ENCODE measurements around the gene TLK1. TPM values are rescaled to one million over a fixed set of nuclear protein-coding genes. Genes with fewer than 3 reads are reported as not detected.

TLK1 gene
- total and polyA plus RNA-seq, 9 of the 15 experiments (the other 6 are each of a cell fraction or from before 2014, with no cell fraction given) = 20.2 to 101 (median 40.5) TPM

DNA sequence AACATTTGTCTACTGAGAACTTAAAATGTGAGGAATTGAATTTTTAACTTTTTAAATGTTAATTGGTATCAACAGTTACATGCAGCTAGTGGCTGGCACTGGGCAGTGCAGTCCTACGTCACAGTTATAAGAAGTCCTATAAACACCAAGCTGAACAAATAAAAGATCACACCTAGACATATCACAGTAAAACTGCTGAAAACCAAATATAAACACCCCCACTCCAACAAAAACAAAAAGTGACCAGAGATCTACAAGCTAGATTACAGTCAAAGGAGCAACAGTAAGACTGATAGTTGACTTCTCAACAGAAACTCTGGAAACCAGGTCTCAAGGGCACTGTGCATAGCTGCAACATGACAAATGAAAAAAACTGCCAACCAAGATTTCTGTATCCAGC lies 19.4 kb downstream of the TLK1 start (continued):
- TF ChIP-seq, protein P1, sequence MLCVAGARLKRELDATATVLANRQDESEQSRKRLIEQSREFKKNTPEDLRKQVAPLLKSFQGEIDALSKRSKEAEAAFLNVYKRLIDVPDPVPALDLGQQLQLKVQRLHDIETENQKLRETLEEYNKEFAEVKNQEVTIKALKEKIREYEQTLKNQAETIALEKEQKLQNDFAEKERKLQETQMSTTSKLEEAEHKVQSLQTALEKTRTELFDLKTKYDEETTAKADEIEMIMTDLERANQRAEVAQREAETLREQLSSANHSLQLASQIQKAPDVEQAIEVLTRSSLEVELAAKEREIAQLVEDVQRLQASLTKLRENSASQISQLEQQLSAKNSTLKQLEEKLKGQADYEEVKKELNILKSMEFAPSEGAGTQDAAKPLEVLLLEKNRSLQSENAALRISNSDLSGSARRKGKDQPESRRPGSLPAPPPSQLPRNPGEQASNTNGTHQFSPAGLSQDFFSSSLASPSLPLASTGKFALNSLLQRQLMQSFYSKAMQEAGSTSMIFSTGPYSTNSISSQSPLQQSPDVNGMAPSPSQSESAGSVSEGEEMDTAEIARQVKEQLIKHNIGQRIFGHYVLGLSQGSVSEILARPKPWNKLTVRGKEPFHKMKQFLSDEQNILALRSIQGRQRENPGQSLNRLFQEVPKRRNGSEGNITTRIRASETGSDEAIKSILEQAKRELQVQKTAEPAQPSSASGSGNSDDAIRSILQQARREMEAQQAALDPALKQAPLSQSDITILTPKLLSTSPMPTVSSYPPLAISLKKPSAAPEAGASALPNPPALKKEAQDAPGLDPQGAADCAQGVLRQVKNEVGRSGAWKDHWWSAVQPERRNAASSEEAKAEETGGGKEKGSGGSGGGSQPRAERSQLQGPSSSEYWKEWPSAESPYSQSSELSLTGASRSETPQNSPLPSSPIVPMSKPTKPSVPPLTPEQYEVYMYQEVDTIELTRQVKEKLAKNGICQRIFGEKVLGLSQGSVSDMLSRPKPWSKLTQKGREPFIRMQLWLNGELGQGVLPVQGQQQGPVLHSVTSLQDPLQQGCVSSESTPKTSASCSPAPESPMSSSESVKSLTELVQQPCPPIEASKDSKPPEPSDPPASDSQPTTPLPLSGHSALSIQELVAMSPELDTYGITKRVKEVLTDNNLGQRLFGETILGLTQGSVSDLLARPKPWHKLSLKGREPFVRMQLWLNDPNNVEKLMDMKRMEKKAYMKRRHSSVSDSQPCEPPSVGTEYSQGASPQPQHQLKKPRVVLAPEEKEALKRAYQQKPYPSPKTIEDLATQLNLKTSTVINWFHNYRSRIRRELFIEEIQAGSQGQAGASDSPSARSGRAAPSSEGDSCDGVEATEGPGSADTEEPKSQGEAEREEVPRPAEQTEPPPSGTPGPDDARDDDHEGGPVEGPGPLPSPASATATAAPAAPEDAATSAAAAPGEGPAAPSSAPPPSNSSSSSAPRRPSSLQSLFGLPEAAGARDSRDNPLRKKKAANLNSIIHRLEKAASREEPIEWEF (CRISPR knock-in tag; IDR thresholded peaks at IDR 0.05) = no peak
- TF ChIP-seq, protein P2, sequence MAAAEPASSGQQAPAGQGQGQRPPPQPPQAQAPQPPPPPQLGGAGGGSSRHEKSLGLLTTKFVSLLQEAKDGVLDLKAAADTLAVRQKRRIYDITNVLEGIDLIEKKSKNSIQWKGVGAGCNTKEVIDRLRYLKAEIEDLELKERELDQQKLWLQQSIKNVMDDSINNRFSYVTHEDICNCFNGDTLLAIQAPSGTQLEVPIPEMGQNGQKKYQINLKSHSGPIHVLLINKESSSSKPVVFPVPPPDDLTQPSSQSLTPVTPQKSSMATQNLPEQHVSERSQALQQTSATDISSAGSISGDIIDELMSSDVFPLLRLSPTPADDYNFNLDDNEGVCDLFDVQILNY (CRISPR knock-in tag; IDR thresholded peaks at IDR 0.05) = no peak
- TF ChIP-seq SMC3 (conservative IDR thresholded peaks at IDR 0.05; ENCODE audit: insufficient read depth, low read depth, low read length) (no peak), ZFX (CRISPR knock-in tag; IDR thresholded peaks at IDR 0.05) (no peak), MEF2D (tag; conservative IDR thresholded peaks at IDR 0.05; ENCODE audit: low read depth) (no peak), SOX6 (IDR thresholded peaks at IDR 0.05) (0 out of 2 replicates have a peak, but pooled peaks have one; percentile 24), SIN3B (IDR thresholded peaks at IDR 0.05; ENCODE audit: low read depth) (no peak), ZNF778 (CRISPR knock-in tag; IDR thresholded peaks at IDR 0.05) (no peak), MAZ (CRISPR knock-in tag; conservative IDR thresholded peaks at IDR 0.05 in 1 of 2, IDR thresholded peaks at IDR 0.05 in 1 of 2) (no peak), ZNF263 (CRISPR knock-in tag; IDR thresholded peaks at IDR 0.05; ENCODE audit: borderline replicate concordance) (no peak), ZNF707 (CRISPR knock-in tag; conservative IDR thresholded peaks at IDR 0.05) (no peak), GATAD2A (IDR thresholded peaks at IDR 0.05) (0 out of 2 replicates have a peak, but pooled peaks have one; percentile 40), FOS (IDR thresholded peaks at IDR 0.05; ENCODE audit: extremely low read depth, insufficient read length) (no peak), NCOA1 (IDR thresholded peaks at IDR 0.05; ENCODE audit: low read depth) (no peak), PTBP1 (IDR thresholded peaks at IDR 0.05; ENCODE audit: low read depth, low read length) (no peak), CEBPB (tag; IDR thresholded peaks at IDR 0.05) (no peak), PHF8 (IDR thresholded peaks at IDR 0.05; ENCODE audit: borderline replicate concordance, low read length) (no peak), TRIM24 (IDR thresholded peaks at IDR 0.05) (no peak), CBX2 (IDR thresholded peaks at IDR 0.05; ENCODE audit: insufficient read depth, low read length, poor library complexity, severe bottlenecking) (no peak), TCF7L2 (IDR thresholded peaks at IDR 0.05; ENCODE audit: low read depth, low read length) (no peak), SMARCB1 (IDR thresholded peaks at IDR 0.05; ENCODE audit: insufficient read length, low read depth) (no peak), NFE2 (IDR thresholded peaks at IDR 0.05; ENCODE audit: low read depth) (no peak)
- TF ChIP-seq, protein P3, sequence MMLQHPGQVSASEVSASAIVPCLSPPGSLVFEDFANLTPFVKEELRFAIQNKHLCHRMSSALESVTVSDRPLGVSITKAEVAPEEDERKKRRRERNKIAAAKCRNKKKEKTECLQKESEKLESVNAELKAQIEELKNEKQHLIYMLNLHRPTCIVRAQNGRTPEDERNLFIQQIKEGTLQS (IDR thresholded peaks at IDR 0.05) = no peak
- TF ChIP-seq, protein P3 (CRISPR knock-in tag; conservative IDR thresholded peaks at IDR 0.05) = no peak

Data from K562 (cell line).